Measurements from ENCODE around the gene AGXT.

The AGXT gene

DNA sequence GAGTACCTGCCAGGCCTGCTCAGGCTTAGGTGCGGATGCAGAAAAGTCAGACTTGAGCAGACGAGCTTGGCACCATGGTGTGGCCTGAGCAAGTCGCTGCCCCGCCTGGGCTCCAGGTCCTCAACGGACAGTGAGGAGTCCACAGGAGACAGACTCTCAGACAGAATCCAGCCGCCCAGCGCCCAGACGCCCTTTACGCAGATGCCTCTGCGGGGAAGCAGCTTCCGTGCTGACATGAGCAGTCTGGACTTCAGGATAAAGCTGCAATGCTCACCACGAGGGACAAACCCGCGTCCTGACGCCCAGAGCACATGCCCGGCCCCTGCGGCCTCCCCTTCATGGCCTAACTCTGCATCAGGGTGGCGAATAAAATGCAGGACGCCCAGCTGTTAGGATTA is 30.8 kb downstream of the AGXT start:
- no peak for DNase-seq (ENCODE audit: low read depth)

DNA sequence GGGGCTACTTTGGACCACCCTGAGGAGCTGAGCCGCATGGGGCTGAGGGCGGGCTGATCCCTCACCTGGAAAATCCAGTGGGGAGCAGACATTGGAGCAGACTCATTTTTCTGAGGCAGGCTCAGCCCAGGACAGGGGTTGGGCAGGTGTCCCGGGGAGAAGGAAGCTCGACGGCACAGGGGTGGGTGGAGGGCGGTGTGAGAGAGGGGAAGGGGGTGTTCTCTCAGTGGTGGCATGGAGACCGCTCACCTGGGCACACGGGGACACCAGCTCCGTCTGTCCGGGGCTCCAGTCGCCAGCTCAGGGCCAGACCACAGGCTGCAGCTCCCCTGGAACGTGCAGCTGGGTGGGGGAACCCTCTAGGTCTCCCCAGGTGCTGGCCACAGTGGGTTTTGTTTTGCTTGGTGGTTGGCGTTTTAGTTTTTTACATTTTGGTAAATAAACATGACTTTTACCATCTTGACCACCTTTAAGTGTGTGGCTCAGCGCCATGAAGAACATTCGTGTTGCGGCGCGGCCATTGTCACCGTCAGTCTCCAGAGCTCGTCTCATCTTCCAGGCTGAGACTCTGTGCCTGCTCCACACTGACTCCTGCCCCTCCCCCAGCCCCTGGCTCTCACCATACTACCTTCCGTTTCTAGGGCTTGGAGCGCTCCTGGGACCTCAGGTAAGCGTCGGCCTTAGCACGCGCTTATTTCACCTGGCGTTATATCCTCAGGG is 31.7 kb downstream of the AGXT start:
- DNase-seq (ENCODE audit: low read depth): no peak

DNA sequence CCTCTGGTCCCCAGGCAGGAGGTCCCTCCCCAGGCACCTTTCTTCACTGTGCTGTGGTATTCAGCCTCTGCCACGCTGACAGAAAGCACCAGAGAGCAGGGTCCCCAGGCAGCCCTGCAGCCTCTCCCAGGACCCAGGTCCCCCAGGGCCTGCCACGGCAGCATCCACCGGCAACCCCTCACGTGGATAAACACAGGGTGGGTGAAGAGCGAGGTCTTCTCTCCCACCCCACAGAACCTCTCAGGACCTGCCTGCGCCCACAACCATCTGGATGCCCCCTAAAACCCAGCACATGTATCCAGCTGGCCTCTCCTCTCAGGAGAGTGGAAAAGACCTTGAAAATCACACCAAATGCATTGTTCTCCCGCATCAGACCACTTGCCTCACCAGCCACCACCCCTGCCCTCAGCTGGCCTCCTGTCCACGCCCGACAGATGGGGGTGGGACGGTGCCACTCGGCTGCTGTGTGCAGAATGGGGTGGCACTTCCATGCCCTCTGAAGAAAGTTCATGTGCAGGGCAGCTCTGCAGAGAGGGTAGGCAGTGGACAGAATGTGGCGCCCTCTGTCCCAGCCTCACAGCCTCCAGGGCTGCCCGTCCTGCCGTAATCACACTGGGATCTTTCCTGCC is 33.5 kb downstream of the AGXT start:
- no peak for DNase-seq (ENCODE audit: low read depth)

DNA sequence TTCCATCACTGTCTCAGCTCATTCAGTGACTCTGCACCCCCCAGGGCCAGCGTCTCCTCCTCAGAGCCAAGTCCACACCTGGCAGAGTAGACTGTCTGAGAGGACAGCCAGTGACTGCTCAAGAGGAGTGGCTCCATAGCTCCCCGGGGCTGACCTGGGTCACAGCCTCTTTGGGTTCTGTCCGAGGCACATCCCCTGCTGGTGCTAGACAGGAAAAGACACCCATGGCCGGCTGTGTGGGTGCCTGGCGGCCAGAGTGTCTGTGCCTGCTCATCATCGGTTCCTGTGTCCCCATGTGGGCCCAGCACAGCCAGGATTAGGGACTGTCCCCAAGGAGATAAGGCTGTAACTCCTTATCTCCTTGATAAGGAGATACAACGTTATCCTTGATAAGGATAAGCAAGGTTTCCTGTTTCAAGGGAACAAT is 34.0 kb downstream of the AGXT start:
- no peak for DNase-seq (ENCODE audit: low read depth)

DNA sequence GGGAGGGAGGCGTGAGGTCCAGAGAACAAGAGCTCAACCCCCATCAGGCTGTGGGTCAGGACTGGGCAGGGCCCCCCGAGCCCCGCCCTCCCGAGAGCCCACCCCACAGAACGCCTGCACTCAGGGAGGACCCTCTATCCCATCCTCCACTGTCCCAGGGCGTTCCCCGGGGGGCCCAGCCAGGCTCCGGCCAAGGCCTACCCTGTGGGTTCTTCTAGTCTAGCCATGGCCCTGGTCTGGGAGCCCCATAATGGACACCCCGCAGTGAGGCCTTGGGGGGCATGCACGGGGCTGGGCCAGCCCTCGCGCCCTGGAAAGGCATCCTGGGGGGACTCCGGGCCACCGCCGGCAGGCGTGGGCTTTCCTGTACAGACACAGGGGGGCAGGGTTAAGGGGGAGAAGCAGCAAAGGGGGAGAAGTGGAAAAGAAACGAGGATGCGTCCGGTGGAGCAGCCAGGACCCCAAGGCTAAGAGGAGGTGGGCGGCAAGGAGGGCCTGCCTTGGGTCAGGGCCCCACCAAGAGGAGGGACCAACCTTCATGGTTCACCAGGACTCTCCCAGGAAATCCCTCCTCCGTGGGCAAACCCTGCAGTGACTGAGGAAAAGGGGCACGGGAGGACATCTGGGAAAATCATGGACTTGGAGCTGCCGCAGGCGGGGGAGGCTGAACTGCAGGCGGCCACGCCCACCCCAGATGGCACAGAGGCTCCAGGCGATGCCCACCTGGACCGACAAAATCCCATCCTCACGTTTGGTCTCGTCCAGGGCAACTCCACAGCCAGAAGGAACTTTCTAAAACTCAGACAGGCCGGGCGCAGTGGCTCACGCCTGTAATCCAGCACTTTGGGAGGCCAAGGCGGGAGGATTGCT is 34.8 kb downstream of the AGXT start:
- DNase-seq (ENCODE audit: low read depth): no peak

DNA sequence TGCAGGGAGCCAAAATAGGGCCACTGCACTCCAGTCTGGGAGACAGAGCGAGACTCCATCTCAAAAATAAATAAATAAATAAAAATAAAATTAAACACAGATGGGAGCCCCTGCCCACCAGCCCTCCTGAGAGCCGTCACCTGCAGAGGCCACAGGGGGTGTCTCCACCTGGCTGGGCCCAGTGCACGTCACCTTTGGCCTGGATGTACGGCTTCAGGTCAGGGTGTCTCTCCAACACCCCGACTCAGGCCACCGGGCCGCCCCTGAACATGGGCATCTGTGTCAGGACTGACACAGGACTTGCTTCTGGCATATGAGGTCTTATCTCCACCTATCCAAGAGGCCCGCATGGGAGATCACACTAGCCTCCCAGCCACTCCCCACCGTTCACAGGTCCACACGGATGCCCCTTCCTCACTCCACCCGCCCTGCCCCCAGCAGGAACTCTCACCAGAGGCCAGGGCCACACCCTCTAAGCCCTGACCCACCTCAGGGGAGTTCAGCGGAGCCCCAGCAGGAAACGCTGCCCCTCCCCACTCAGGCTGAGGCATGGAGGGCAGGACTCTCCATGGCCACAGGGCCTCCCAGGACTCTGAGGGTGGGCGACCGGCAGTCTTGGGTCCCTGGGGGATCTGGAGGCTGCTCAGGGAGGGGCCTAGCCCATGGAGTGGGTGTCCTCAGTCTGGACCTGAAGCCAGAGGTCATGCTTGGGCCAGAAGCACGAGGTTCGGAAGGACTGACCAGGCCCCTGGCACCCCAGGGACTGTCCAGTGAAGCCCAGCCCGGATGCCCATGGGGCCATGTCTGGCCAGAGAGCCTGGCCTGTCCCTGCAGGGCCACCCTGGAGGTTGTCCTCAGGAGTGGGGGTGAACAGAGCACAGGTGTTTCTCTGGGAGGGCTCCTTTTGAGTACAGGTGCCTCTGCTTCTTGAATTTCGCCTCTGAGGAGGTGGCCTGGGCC is 35.9 kb downstream of the AGXT start:
- DNase-seq (ENCODE audit: low read depth): no peak

DNA sequence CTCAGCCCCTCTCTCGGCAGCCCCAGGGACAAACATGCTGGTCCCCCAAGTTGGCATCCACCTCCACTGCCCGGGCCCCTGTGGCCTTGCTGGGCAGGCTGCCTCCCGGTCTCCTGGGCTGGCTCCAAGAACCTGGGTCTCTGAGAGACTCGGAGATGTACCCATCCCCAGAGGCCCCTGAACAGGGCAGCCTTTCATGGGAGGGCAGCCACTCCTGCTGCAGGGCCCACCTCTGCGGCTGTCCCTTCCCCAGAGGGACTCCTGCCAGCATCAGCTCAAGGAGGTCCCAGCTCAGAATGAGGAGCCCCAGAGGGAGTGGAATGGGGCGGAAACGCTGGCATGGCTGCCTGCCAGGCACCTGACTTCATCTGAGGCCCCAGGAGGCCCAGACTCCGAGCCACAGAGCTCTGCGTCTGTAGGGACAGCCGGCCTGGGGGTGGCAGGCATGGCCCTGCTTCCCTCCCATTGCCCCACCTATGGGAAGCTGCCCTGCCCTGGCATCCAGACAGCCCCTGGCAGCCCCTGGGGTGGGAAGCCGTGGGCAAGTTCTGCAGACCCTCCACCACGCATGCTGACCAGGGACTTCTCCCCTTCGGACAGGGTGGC is 36.7 kb downstream of the AGXT start:
- no peak for DNase-seq (ENCODE audit: low read depth)

DNA sequence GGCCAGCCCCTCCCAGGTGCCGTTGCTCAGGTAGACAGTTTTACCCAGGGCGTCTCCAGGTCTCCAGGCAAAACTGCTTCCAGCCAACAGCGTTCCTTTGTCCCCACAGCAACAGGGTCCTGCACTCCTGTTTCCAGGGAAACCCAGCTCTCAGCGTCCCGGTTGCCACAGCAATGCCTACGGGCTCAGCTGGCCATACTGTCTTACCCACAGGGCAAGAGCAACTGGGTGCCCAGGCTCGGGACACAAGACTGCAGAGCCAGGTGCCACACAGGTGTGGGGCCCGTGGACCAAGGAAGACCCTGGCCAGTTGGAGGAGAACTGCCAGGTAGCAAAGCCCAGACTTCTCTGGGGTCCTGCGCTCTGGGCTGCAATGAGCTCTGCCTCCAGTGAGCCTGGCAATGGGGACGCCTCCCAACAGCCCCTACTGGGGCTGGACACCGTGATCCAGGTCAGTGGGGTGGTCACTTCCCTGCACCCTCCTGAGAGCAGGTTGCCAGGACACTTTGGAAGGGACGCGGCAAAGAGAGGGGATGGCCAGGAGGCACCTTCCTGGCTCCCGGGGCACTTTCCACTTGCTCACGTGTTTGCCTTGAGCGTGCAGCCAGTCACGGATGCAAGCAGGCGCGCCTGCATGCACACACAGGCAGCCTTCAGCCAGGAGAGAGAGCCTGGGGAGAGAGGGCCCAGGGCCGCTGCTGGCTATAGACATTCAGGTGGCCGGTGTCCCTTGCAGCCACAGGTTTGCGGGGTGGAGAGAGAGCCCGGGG is 37.7 kb downstream of the AGXT start, which contains the start of gene CROCC2:
Gene CROCC2 (plus strand): TSS at position 196 of the 770 bp plus-strand sequence. CDS start 178 bp downstream, at position 374.
- no peak for DNase-seq (ENCODE audit: low read depth)

DNA sequence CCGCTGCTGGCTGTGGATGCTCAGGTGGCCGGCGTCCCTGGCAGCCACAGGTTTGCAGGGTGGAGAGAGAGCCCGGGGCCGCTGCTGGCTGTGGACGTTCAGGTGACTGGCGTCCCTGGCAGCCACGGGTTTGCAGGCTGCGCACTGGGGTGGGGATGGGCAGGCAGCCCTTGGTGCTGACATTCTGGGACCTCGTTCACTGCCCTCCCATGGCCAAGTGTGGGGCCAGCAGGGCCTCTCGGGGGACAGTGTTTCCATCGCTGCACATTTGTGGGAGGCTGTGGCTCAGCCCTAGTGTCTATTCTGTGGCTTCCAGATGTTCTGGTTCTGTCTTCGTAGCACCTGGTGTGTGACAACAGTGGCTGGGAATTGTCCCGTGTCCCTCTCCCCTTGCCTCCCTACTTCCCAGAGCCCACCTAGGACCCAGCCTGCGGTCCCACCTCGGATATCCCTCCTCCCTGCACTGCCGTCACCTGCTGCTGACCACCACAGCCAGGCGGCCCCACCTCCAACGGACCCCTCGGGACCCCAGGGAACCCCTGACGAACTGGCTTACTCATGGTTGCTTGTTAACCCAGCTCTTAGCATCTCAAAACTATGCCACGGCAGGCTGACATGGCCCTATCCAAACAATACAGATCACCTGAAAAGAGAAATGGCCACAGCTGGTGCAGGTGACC is 38.4 kb downstream of the AGXT start:
- no peak for DNase-seq (ENCODE audit: low read depth)

DNA sequence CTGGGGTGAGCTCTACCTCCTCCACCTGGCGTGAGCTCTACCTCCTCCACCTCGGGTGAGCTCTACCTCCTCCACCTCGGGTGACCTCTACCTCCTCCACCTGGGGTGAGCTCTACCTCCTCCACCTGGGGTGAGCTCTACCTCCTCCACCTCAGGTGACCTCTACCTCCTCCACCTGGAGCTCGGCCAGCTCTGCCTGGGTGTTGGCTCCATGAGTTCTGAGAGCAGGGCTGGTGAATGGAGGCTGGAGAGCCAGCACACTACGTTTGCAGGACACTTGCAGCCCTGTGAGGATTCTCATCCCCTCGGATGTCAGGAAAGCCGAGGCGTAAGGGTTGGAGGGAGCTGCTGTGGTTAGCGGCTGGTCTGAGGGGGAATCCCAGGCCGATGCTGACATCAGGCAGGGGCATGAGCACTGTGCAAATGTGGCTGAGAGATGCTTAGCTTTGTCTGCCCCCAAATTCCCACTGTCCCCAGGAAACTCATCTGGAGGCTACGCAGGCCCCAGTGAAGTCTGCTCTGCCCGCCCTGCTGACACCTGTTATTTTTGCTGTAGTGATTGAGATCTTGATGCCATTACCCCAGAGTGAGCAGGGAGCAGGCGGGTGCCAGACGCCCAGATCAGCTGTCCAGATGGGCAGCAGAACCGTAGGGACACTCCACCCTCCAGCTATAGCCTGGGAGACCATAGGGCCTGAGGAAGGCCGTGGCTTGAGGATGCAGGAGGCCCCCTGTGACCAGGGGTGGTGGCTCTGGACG is 40.8 kb downstream of the AGXT start:
- no peak for DNase-seq (ENCODE audit: low read depth)

DNA sequence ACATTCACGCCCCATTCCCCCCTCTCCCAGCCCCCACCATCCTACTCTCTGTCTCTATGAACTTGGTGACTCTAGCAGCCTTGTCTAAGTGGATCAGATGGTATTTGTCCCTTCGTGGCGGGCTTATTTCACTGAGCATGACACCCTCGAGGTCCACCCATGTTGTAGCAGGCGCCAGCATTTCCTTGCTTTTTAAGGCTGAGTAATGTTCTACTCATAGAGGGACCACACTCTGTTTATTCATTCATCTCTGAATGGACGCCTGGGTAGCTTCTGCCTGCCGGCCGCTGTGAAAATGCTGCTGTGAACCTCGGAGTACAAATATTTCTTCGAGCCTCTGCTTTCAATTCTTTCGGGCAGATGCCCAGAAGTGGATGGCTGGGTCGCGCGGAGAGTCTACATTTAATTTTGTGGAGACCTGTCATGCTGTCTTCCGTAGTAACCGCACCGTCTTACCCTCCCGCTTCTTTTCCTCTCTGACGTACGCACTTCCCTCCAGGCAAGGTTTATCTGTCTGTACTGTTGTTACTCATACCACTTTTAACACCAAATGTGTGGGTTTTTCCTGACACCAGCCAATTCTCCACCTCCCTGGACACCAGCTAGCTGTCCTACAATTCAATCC is 43.1 kb downstream of the AGXT start:
- no peak for DNase-seq (ENCODE audit: low read depth)

DNA sequence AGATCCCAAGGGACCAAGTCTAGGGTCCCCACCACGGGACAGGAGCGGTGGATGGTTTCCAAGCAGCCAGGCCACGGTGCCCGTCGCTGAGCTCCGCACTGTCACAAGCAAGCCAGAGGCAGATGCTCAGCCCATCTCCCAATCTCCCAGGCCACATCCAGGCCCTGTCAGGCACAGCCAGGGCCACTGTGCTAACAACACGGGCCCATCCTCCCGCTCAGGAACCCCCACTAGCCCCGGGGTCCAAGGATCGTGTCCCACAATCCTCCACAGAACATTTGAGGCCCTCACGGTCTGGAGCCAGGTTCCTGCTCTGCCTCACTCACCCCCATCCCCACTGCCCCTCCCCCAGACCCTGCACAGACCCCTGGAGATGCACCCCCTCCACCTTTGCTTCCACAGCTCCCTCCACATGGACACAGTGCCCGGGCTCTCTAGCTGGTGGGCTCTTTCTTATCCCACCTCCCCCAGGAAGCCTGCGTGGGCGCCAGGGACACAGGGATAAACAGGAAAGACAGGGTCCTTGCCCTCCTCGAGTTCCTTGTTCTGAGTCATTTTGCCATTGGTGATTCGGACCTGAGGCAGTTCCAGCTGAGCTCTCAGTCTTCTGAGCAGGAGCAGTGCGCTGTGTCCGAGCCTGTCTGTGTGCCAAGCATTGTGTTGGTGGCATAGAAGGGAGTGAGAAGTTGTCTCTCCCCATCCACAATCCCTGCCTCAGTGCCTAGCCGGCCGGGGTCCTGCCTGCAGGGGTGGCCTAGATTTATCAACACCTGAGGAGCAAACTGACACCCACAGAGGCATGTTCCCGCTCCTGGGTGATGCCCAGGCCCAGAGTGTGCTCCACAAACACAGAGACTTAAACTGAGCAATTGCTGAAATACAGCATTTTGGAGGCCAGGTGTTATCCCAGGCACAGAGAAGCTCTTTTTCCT is 44.5 kb downstream of the AGXT start:
- DNase-seq (ENCODE audit: low read depth): no peak

DNA sequence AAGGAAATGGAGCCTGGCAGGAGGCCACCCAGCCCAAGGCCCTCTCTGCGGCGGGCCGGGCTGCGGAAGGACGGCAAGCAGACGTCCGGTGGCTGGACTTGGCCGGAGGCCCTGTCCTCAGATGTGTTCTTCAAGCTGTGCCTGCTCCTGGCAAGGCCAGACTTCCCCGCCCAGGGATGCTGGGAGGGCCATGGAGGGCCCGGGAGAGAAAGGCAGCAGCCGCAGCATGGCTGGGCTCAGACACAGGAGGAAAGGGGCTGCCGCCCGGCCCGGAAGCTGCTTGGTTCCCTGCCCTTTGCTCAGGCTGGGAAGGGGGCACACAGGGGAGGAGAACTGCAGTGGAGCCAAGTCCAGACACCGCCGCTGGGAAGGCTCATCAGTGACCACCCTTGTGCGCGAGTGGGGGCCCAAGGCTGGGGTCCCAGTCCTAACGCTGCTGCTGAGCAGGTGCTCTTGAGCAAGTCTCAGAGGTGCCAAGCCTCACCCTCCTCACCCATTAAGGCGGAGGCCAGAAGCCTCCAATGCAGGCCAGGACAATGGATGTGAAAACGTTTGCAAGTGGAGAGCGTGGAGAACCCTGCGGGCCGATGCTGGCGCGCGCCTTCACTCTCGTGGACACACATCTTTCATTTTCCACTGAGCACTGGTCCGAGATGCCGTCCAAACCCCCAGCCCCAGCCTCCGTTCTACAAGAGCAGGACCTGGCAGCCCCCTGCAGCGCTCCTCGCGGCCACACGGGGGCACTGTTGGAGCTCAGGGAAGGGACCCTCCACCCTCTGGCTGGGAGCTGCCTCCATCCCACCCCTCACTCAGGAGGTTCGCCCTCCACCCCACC is 45.4 kb downstream of the AGXT start:
- DNase-seq (ENCODE audit: low read depth): peak; percentile 50

DNA sequence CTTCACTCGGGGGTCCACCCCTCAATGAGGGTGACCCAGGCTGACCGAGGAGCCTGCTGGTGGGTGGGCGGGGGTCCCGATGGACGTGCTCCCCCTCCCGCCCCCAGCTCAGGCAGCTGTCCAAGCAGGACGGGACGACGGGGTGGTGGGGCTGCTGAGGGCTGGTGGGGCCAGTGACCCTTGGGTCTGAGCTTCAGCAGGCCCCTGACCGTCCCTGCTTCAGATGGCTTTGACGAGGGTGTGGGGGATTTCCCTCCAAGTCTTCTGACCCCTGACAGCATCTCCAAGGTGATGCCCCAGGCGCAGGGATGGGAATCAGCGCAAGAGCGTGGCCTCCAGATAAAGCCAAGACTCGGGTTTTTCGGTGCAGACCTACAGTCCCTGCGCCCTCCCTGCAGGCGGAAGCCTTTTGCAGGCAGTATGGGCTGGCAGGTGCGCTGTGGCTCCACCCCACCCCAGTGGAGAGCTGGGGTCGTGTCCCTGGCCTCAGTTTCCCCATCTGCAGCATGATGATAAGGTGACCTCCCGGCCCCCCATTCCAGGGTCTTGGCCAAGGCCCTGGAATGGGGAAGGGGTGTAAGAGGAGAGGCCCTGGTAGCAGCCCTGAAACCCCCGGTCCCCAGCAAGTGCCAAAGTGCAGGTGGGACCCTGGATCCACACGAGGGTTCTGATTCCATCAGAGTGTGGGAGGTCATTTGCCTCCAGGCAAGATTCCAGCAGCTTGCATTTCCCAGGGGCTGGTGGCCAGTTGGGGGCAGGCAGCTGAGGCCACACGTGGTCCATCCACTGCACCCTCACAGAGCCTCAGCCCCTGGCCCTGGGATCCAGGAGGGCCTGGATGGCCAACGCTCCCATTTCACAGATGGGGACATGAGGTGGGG is 46.3 kb downstream of the AGXT start:
- DNase-seq (ENCODE audit: low read depth): no peak

DNA sequence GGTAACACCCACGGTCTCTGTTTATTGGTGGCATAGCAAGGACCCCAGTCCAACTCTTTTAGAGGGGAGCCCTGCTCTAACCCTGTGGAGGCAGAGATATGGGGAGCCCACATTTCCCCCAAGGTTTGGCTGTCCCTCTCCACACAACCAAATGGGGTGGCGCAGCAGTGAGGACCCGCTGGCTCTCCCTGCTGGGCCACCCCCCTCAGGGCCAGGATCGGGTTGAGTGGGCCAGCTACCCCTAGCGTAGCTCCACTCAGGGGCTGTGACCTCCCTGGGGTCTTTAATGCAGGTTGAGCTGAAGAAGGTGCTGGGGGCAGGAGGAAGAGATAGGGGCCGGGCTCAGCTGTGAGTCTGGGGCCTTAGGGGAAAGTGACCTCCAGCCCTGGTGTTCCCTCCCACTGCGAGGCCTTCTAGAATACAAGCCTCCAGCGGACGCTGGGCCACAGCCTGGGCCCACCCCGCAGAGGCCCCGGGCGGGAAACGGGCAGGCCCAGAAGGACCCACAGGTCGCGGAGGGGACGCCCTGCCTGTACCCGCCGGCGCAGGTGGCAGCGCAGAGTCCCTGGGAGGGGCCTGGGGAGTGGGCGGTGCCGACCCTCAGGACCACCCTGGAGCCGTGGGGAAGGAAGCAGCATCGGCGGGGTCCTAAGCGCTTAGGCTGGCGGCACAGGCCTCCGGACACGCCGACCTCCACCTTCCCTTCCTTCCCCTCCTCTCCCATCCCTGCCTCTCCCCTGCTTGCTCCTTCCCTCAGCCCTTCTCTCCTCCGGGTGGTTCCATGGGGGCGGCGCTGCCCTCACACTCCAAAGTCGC is 47.1 kb downstream of the AGXT start:
- no peak for DNase-seq (ENCODE audit: low read depth)

Measured in stimulated activated CD8-positive, alpha-beta memory T cell treated with anti-CD3 and anti-CD28 coated beads, Interleukin-15, amount 100 ng/mL, for 24 hours (primary cell).